KMS-11 (cell line): ENCODE measurements around the gene KIAA0753.
A peak's percentile ranks its signal among the peaks of the same experiment; 100 is the strongest.
"Not testable (repeated sequence)": the region's sequence is repeated elsewhere in the genome, so short reads cannot be mapped to it uniquely, and the experiment has no call there.

ENCODE experiments used
- H2AFZ ChIP-seq: fragments of 200-600 bp; sonication (generic); 2 replicates; pipeline ENCODE4 v1.6.1; 2016; ENCODE audit warnings: antibody characterized with exemption, mixed run types, low read depth
- H3K27ac ChIP-seq: fragments of 200-600 bp; sonication (generic); 2 replicates; pipeline ENCODE4 v1.6.1; 2016; ENCODE audit warnings: mild to moderate bottlenecking, mixed run types
- H3K27me3 ChIP-seq: fragments of 200-600 bp; sonication (generic); 2 replicates; pipeline ENCODE4 v1.6.1; 2017; ENCODE audit warnings: mild to moderate bottlenecking, low read depth, mixed run types, moderate library complexity; ENCODE audit not compliant: insufficient read depth
- H3K36me3 ChIP-seq: fragments of 200-600 bp; sonication (generic); 2 replicates; pipeline ENCODE4 v1.6.1; 2017; ENCODE audit warnings: mild to moderate bottlenecking, mixed run types; ENCODE audit not compliant: insufficient read depth
- H3K4me1 ChIP-seq: fragments of 200-600 bp; sonication (generic); 2 replicates; pipeline ENCODE4 v1.6.1; 2016; ENCODE audit warnings: mild to moderate bottlenecking, low read depth, mixed run types; ENCODE audit not compliant: poor library complexity, severe bottlenecking
- H3K4me2 ChIP-seq: fragments of 200-600 bp; sonication (generic); 2 replicates; pipeline ENCODE4 v1.7.0; 2016; ENCODE audit warnings: mild to moderate bottlenecking, mixed run types
- H3K4me3 ChIP-seq: fragments of 200-600 bp; sonication (generic); IDR thresholded peaks from 2 replicates; pipeline ENCODE4 v1.6.1; 2017; ENCODE audit warnings: low read depth, low read length, mixed read lengths; ENCODE audit not compliant: insufficient read depth
- H3K79me2 ChIP-seq: fragments of 200-600 bp; sonication (generic); 2 replicates; pipeline ENCODE4 v1.6.1; 2016; ENCODE audit warnings: low read depth, mixed run types; ENCODE audit not compliant: insufficient read depth
- H3K9ac ChIP-seq: fragments of 200-600 bp; sonication (generic); 2 replicates; pipeline ENCODE4 v1.6.1; 2016; ENCODE audit warnings: mild to moderate bottlenecking, mixed run types
- H4K20me1 ChIP-seq: fragments of 200-600 bp; sonication (generic); 2 replicates; pipeline ENCODE4 v1.6.1; 2016; ENCODE audit warnings: mild to moderate bottlenecking, mixed run types; ENCODE audit not compliant: insufficient read depth
- TF ChIP-seq, protein P1 (sequence below): fragments of 200-600 bp; sonication (generic); conservative IDR thresholded peaks from 2 replicates; pipeline ENCODE4 v1.6.1; 2017; ENCODE audit warnings: low read depth, mild to moderate bottlenecking, antibody characterized with exemption, low read length, moderate library complexity, mixed read lengths

The KIAA0753 gene

DNA sequence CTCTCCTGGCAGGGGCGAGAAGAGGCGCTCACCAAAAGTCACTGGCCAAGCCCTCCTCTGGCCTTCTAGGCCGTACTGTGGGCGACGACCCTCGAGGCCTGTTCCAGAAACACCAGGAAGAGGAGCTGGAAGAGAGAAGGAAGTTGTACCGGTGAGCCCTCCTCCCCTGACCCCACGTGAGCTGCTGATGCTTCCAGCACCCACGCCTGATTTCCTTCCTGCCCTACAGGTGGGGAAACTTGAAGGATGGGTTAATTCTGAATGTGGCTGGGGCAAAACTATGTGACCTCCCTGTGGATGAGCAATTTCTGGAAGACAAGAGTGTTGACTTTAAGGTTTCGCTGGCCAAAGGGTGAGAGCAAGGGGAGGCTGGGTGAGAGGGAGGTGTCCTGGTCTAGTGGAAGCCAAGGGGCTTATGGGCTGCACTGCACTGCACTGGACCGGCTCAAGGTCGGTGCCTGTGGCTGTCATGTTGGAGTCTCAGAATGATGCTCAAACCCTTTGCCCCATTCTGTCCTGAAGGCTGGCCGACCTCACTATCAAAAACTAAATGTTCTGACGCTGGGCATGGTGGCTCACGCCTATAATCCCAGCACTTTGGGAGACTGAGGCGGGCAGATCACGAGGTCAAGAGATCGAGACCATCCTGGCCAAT, 17.2 kb upstream of the KIAA0753 start:
- H3K4me3 ChIP-seq, result no peak overlapping the region
- no peak overlapping the region for H3K27ac ChIP-seq
- no peak overlapping the region for H2AFZ ChIP-seq
- H3K4me2 ChIP-seq, result no peak overlapping the region
- no peaks in the 10 kb centered on the region for H3K27me3 ChIP-seq
- H4K20me1 ChIP-seq, result no peaks in the 10 kb centered on the region
- TF ChIP-seq, protein P1, sequence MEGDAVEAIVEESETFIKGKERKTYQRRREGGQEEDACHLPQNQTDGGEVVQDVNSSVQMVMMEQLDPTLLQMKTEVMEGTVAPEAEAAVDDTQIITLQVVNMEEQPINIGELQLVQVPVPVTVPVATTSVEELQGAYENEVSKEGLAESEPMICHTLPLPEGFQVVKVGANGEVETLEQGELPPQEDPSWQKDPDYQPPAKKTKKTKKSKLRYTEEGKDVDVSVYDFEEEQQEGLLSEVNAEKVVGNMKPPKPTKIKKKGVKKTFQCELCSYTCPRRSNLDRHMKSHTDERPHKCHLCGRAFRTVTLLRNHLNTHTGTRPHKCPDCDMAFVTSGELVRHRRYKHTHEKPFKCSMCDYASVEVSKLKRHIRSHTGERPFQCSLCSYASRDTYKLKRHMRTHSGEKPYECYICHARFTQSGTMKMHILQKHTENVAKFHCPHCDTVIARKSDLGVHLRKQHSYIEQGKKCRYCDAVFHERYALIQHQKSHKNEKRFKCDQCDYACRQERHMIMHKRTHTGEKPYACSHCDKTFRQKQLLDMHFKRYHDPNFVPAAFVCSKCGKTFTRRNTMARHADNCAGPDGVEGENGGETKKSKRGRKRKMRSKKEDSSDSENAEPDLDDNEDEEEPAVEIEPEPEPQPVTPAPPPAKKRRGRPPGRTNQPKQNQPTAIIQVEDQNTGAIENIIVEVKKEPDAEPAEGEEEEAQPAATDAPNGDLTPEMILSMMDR, result no peak
- H3K36me3 ChIP-seq, result no peaks in the 10 kb centered on the region
- no peak overlapping the region for H3K9ac ChIP-seq
- no peaks in the 10 kb centered on the region for H3K79me2 ChIP-seq
- no peaks in the 10 kb centered on the region for H3K4me1 ChIP-seq

DNA sequence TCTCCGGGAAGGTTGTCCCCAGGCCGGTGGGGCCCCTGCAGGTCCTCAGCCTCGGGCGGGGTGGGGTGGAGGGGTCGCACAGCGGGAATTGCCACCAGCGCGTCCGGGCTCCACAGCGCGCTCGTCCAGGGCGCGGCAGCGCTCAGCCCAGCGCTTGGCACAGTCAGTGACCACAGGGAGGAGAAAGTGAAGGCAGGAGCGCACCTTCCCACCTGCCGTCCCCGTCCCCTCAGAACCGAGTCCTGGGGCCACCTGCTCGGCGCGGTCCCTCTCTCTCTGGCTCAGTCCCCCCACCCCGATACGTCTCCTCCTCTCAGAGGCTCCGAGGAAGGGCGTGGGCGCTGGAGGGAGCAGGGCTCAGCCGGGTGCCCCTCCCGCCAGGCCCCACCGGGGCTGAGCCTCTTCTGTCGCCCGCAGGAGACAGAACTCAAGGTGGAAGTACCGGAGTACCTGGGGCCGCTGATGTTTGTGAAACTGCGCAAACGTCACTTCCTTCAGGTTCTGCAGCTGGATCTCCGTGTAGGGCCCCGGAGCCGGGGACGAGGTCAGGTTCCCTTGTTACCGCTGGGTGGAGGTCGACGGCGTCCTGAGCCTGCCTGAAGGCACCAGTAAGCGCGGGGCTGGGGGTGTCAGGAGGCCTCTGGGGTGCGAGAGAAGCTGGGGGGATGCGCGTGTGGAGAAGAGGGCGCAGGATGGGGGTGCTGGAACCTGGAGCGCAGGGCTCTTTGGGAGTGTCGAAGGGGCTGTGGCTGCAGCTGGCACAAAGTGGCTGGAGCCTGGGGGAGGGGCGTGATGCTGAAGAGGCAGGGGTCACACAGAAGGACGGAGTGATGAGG, 16.5 kb upstream of the KIAA0753 start:
- H3K9ac ChIP-seq, H2AFZ ChIP-seq, H3K4me1 ChIP-seq, H4K20me1 ChIP-seq, H3K36me3 ChIP-seq, H3K4me3 ChIP-seq, H3K4me2 ChIP-seq, H3K79me2 ChIP-seq, H3K27ac ChIP-seq, H3K27me3 ChIP-seq: not testable (repeated sequence)

DNA sequence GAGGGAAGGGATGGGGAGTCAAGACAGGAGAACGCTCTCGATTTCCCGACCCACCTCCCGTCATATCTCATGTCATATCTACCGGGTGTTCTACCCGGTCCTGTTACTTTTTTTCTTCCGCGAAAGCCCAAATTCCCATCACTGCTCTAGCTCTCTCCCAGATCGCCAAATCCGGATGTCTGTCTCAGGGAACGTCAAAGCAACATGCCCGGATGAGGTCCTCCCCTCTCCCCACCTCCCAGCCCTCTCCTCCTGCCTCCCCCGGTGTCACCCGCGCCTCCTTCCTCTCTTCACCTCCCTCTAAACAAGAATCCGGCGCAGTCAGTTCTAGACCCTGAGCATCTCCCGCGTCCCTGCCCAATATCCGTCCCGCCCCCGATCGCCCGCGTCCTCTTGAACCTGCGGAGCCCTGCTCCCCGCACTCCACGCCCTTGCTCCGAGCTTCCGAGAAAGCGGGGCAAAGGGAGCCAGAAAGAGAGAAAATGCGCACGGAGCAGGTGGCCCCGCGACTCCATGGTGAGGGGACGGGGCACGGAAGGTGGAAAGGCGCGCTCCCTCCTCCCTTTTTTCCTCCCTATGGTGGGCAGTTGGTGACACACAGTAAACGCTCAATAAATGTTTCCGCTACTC, 15.3 kb upstream of the KIAA0753 start:
- H4K20me1 ChIP-seq, H3K4me3 ChIP-seq, H3K27ac ChIP-seq, H3K79me2 ChIP-seq, H3K4me1 ChIP-seq, H2AFZ ChIP-seq, H3K27me3 ChIP-seq, H3K9ac ChIP-seq, H3K36me3 ChIP-seq, H3K4me2 ChIP-seq: not testable (repeated sequence)

DNA sequence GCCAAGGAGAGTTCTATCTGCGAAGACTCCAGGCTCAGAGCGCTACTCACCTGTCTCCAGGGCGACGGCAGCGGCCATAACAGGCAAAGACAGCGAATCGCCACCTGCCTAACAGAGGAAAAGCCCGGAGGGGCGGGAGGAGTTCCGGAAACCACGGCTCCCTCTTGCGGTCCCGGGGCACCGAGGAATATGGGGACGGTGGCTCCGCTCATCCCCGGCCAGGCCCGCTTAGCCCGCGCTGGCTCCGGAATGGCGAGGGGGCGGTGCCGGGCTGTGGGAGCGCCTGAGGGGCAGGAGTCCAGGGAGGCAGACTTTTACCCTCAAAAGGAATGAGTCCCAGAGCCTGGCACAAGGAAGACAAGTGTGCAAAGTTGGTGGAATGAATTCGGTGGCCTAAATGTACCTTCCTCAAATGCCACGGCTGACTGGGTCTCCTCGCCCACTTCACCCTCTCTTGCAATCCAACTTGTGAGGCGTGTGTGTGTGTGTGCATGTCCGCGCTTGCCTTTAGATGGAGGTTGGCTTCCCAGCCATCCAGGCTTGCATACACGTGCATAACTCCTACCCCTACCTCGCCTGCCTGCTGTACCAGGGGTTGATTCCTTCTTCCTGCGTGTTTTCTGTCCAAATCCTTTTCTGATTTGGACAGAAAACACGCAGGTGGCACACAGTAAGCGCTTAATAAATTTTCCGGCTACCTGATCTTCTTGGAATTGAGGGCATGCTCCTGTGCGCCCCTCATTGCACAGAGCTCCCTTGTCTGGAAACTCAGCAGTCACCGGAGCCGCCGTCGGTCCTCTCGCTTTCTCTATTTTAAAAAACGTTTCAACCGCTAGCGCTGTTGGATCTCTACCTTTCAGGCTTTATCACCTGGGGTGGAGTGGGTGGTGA, 14.6 kb upstream of the KIAA0753 start:
- Histone ChIP-seq H3K79me2 (no peaks in the 10 kb centered on the region), H3K4me3 (no peak overlapping the region), H3K27me3 (no peaks in the 10 kb centered on the region), H4K20me1 (no peaks in the 10 kb centered on the region), H3K4me2 (no peak overlapping the region), H3K4me1 (no peaks in the 10 kb centered on the region), H3K9ac (no peak overlapping the region), H3K36me3 (no peaks in the 10 kb centered on the region), H3K27ac (no peak overlapping the region), H2AFZ (no peak overlapping the region)
- TF ChIP-seq, protein P1, result no peak

DNA sequence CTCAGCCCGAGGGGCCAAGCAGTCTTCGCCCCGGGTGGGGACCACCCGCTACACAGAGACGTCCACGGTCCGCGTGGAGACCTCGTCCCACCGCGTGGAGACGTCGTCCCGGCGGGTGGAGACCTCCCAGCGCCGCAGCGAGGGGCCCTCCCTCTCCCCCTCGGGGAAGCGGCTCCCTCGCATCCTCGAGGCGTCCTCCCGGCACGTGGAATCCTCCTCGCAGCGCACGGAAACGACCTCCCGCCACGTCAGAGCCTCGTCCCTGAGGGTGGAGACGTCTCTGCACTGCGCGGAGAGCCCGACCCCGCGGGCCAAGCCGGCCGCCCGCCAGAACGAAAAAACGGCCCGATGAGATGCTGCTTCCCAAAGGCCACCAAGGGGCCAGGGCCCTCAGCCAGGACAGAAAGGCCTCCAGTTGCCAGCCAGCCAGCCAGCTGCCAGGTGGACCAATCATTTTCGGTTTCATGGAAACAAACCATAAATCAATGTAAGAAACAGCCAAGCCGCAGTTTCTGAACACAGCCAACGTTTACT, 11.5 kb upstream of the KIAA0753 start:
- H3K4me3 ChIP-seq, result no peak overlapping the region
- TF ChIP-seq, protein P1, result no peak
- no peaks in the 10 kb centered on the region for H3K27me3 ChIP-seq
- H3K4me1 ChIP-seq, result no peaks in the 10 kb centered on the region
- H3K27ac ChIP-seq, result no peak overlapping the region
- H3K9ac ChIP-seq, result no peak overlapping the region
- no peaks in the 10 kb centered on the region for H3K36me3 ChIP-seq
- no peaks in the 10 kb centered on the region for H4K20me1 ChIP-seq
- H3K79me2 ChIP-seq, result no peaks in the 10 kb centered on the region
- peak overlapping the region; percentile 21; the same call in 1 of the 2 replicates for H3K4me2 ChIP-seq
- no peak overlapping the region; the same call in 1 of the 2 replicates for H2AFZ ChIP-seq
